Spleen (tissue), 7 donors: ENCODE results near the gene ACOXL.

ENCODE experiments used
- CTCF ChIP-seq, 11 experiments: fragments of 200-600 bp in 7 of 11; fragments of 450-650 bp in 4 of 11; sonication (generic) in 4 of 11; IDR thresholded peaks in 8 of 11; conservative IDR thresholded peaks in 3 of 11; 1 replicate in 7 of 11; 2 replicates in 4 of 11; pipeline versions ENCODE4 v1.4.0 to v1.8.0; 2016 to 2021; ENCODE audit warnings: antibody characterized with exemption in 11 of 11, inconsistent platforms in 4 of 11, mild to moderate bottlenecking in 1 of 11
- POLR2A ChIP-seq, 3 donors: fragments of 450-650 bp; IDR thresholded peaks; one replicate each; pipeline ENCODE4 v1.5.1; 2017; ENCODE audit warnings: antibody characterized with exemption in 3 of 3, mild to moderate bottlenecking in 1 of 3
- POLR2AphosphoS5 ChIP-seq, 3 donors: sonication (generic); formaldehyde crosslinking; IDR thresholded peaks; one replicate each; pipeline ENCODE4 v1.5.1; 2017; ENCODE audit warnings: antibody characterized with exemption in 3 of 3
- donor health status: DM: no; HTN: no; CAD: no; lungs with moderate emphysema.
- donor health status: DM: no; HTN: no; CAD: no.
- donor health status: DM: no; HTN: no; CAD: no.

- TF ChIP-seq CTCF (IDR thresholded peaks at IDR 0.05 in 8 of 11, conservative IDR thresholded peaks at IDR 0.05 in 3 of 11), result no peak
- TF ChIP-seq POLR2AphosphoS5 (IDR thresholded peaks at IDR 0.05), result no peak
- no peak for TF ChIP-seq POLR2A (IDR thresholded peaks at IDR 0.05)
Measured at GRCh38 chr2:110802208-110802932, 70.0 kb downstream of the ACOXL start.
